ENCODE results near the gene CABP4. TPM values are rescaled to one million over a fixed set of nuclear protein-coding genes. Genes with fewer than 3 reads are reported as not detected.

Gene CABP4
- total and polyA plus RNA-seq, 10 of the 15 experiments (the other 5 are each of a cell fraction or from before 2014, with no cell fraction given), result 0.04 to 0.41 (median 0.14) TPM; not detected in 2

DNA sequence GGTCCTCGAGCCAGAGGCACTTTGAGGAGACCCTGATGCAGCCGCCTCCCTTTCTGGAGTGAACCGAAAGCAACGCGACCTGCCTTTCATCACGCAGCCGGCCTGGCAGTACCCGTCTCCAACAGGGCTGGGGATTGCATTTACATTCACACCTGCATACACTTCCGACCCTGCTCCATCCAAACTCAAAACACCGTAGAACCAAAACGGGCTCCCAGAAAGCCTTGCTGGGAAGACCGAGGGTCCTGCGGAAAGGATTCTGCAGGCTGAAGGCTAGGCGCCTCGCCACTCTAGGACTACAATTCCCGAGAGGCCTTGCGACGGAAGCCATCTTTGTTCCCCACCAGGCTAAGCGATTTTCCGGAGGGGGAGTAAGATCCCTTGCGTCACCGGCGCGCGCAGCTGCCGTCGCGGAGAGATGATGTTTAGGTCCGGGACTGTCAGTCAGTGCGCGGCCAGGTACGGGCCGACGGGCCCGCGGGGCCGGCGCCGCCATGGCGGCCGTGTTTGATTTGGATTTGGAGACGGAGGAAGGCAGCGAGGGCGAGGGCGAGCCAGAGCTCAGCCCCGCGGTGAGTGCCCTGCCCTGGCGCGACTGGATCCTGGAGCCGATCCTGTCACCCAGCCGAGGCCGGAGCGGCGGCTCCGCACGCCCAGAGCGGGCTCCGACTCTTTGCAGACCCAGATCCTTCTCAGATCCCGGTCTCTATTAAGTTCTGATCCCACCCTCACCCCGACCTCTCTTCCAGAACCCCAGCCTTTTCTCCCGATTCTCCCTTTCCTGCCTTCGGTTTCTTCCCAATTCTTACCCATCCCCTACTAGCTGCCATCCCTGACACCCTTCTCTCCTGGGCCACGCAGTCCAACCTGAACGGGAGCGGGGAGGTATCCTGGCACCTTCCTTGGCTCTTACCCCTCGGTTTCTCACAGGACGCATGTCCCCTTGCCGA is 26.8 kb upstream of the CABP4 start, which contains the start of gene RPS6KB2 (continued):
- TF ChIP-seq CUX1 (IDR thresholded peaks at IDR 0.05; ENCODE audit: insufficient replicate concordance, low read depth, low read length) (no peak), SIX5 (IDR thresholded peaks at IDR 0.05; ENCODE audit: low read depth, low read length, severe bottlenecking) (peak; percentile 94), RB1 (IDR thresholded peaks at IDR 0.05; ENCODE audit: borderline replicate concordance) (peak; percentile 62; the same call in 1 of the 2 replicates), KAT2A (conservative IDR thresholded peaks at IDR 0.05; ENCODE audit: control insufficient read depth, low read depth, low read length) (no peak), GABPA (IDR thresholded peaks at IDR 0.05; ENCODE audit: low read depth) (no peak), NRF1 (conservative IDR thresholded peaks at IDR 0.05; ENCODE audit: low read depth, low read length) (no peak), ATF7 (IDR thresholded peaks at IDR 0.05; ENCODE audit: low read depth) (peak; percentile 55; the same call in 1 of the 2 replicates), IRF5 (IDR thresholded peaks at IDR 0.05; ENCODE audit: borderline replicate concordance) (no peak), ETV6 (conservative IDR thresholded peaks at IDR 0.05 in 1 of 2, IDR thresholded peaks at IDR 0.05 in 1 of 2; ENCODE audit: borderline replicate concordance in 1 of 2, low read depth in 1 of 2) (0 out of 4 replicates have a peak, but pooled peaks of 1 of the 2 experiments have one; percentile 22), PKNOX1 (IDR thresholded peaks at IDR 0.05) (peak; percentile 97), KDM1A (IDR thresholded peaks at IDR 0.05; ENCODE audit: borderline replicate concordance) (no peak), RELA (IDR thresholded peaks at IDR 0.05; ENCODE audit: borderline replicate concordance, partially characterized antibody) (peak; percentile 86), ZNF207 (IDR thresholded peaks at IDR 0.05; ENCODE audit: borderline replicate concordance) (peak; percentile 96; the same call in 1 of the 2 replicates), CBFB (IDR thresholded peaks at IDR 0.05; ENCODE audit: low read depth) (no peak), ASH2L (IDR thresholded peaks at IDR 0.05; ENCODE audit: borderline replicate concordance, low read depth) (peak; percentile 96; the same call in 1 of the 2 replicates), MXI1 (IDR thresholded peaks at IDR 0.05; ENCODE audit: low read depth, low read length) (peak; percentile 49; the same call in 1 of the 2 replicates)
- TF ChIP-seq, protein P1, sequence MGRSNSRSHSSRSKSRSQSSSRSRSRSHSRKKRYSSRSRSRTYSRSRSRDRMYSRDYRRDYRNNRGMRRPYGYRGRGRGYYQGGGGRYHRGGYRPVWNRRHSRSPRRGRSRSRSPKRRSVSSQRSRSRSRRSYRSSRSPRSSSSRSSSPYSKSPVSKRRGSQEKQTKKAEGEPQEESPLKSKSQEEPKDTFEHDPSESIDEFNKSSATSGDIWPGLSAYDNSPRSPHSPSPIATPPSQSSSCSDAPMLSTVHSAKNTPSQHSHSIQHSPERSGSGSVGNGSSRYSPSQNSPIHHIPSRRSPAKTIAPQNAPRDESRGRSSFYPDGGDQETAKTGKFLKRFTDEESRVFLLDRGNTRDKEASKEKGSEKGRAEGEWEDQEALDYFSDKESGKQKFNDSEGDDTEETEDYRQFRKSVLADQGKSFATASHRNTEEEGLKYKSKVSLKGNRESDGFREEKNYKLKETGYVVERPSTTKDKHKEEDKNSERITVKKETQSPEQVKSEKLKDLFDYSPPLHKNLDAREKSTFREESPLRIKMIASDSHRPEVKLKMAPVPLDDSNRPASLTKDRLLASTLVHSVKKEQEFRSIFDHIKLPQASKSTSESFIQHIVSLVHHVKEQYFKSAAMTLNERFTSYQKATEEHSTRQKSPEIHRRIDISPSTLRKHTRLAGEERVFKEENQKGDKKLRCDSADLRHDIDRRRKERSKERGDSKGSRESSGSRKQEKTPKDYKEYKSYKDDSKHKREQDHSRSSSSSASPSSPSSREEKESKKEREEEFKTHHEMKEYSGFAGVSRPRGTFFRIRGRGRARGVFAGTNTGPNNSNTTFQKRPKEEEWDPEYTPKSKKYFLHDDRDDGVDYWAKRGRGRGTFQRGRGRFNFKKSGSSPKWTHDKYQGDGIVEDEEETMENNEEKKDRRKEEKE (IDR thresholded peaks at IDR 0.05), result no peak

Data from GM12878 (cell line).